ENCODE data around the gene FGF14. TPM values are rescaled to one million over a fixed set of nuclear protein-coding genes. Genes with fewer than 3 reads are reported as not detected.

The FGF14 gene
- total RNA-seq, 1 donor from 2014 or later: not detected

DNA sequence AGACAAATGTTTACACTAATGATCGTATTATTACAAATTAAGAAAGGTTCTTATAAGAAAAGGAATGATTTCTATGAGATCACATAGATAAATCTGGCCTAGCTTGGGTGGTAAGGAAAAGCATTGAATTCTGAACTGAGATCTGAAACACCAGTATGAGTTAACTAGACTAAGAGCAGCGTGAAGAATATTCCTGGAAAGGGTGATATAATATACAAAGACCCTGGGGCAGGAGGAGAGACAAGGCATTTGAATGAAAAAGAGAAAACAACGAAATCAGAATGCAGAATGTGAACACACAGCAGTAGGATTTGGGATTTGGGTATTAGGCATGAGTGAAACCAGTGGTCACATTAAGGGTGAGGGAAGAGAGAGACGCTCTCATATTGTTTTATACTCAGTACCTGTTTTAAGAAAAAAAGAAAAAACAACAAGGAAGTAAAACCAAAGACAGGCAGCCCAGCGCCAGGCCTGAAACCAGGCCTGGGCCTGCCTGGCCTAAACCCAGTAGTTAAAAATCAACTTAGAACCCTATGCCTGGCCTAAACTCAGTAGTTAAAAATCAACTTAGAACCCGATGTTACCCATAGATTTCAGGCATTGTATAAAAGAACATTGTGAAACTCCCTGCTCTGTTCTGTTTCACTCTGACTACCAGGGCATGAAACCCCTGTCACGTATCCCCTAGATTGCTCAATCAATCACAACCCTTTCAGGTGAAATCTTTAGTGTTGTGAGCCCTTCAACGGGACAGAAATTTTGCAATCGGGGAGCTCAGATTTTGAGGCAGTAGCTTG lies 662.3 kb downstream of the FGF14 start:
- TF ChIP-seq, protein P1, sequence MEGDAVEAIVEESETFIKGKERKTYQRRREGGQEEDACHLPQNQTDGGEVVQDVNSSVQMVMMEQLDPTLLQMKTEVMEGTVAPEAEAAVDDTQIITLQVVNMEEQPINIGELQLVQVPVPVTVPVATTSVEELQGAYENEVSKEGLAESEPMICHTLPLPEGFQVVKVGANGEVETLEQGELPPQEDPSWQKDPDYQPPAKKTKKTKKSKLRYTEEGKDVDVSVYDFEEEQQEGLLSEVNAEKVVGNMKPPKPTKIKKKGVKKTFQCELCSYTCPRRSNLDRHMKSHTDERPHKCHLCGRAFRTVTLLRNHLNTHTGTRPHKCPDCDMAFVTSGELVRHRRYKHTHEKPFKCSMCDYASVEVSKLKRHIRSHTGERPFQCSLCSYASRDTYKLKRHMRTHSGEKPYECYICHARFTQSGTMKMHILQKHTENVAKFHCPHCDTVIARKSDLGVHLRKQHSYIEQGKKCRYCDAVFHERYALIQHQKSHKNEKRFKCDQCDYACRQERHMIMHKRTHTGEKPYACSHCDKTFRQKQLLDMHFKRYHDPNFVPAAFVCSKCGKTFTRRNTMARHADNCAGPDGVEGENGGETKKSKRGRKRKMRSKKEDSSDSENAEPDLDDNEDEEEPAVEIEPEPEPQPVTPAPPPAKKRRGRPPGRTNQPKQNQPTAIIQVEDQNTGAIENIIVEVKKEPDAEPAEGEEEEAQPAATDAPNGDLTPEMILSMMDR (IDR thresholded peaks at IDR 0.05): no peak
- POLR2A ChIA-PET: no interaction called here
- CTCF ChIA-PET: no interaction called here
- Mint-ChIP-seq H3K27ac (no peak overlapping the region), H3K4me1 (no peaks in the 10 kb centered on the region), H3K36me3 (ENCODE audit: low read depth) (no peaks in the 10 kb centered on the region), H3K4me3 (no peak overlapping the region), H3K9me3 (no peaks in the 10 kb centered on the region), H3K27me3 (no peaks in the 10 kb centered on the region)
- DNase-seq (no peak), ATAC-seq (ENCODE audit: low read depth) (no peak)
- intact Hi-C loops (cut with micrococcal nuclease): no loop called here

DNA sequence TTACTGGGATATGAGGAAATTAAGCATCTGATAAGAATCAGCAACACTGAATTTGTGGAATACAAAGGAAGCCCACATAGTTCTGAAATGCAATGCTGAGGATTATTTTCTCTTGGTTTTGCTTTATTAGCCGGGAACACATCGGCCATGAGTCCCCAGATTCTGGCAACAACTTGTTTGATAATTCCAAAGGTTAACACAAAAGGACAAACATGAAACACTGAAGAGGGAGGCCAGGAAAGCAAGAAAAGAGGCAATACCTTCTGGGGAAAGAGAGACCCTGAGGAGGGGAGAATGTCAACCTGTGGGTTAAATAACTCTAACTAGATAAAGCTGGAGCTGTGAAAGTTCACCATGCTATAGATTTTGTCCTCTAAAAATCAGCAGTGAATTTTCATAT lies 663.5 kb downstream of the FGF14 start:
- Mint-ChIP-seq H3K27ac (no peak overlapping the region), H3K36me3 (ENCODE audit: low read depth) (no peaks in the 10 kb centered on the region), H3K27me3 (no peaks in the 10 kb centered on the region), H3K4me1 (no peaks in the 10 kb centered on the region), H3K4me3 (no peak overlapping the region), H3K9me3 (no peaks in the 10 kb centered on the region)
- ChIA-PET POLR2A (no interaction called here), CTCF (no interaction called here)
- intact Hi-C loops (cut with micrococcal nuclease): no loop called here
- no peak for DNase-seq
- ATAC-seq (ENCODE audit: low read depth): no peak
- TF ChIP-seq, protein P1 (IDR thresholded peaks at IDR 0.05): no peak

DNA sequence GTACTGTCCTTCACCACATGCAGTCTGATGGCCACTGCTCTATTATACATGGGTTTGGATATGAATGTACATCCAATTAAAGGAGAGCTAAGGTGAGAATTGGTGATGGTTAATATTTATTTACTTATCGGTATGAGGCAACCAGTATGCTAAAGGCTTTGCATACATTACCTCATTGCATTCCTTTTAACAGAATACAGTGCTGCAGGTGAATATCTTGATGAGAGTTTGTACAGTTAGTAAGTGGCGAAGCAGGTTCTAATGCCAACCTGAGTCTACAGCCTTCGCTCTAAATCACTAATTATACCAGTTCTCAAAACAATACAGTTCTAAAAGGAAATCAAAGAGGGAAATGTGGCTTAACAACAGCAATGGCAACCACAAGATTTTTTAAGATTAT lies 665.3 kb downstream of the FGF14 start:
- H3K4me1 Mint-ChIP-seq: no peaks in the 10 kb centered on the region
- intact Hi-C loops (cut with micrococcal nuclease): no loop called here
- H3K27ac Mint-ChIP-seq: no peak overlapping the region

DNA sequence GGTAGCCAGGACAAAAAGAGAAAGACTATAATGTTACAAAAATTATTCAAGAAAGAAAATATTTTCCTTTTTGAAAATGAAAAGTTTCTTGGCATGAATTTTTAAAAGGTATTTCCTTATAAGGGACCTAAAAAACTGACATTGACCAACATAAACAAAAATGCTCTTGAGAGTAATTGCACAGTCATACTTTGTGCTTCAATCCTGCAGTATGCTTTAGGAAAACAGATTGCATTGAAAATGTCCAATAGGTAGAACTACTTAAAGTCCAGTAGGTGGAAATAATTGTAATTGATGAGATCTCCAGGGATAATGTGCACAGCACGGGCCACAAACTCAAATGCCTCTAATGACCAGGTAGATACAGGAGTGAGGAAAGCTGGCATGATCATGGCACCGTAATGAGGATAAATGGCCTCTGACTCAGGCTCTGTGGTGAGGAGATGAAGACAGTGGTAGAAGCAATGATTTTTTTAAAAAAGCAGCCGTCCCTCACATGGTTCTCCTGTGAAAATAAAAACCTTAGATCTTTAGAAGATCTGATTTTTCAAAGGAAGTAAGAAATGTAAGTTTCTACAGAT lies 671.3 kb downstream of the FGF14 start:
- Mint-ChIP-seq H3K27ac (no peak overlapping the region), H3K36me3 (ENCODE audit: low read depth) (no peaks in the 10 kb centered on the region), H3K9me3 (no peaks in the 10 kb centered on the region), H3K4me1 (no peaks in the 10 kb centered on the region), H3K27me3 (no peaks in the 10 kb centered on the region), H3K4me3 (no peak overlapping the region)
- CTCF ChIA-PET: no interaction called here
- intact Hi-C loops (cut with micrococcal nuclease): no loop called here
- ATAC-seq (ENCODE audit: low read depth): no peak
- DNase-seq: no peak
- POLR2A ChIA-PET: no interaction called here
- TF ChIP-seq, protein P1 (IDR thresholded peaks at IDR 0.05): no peak

More for the DNA sequence above, 665.3 kb downstream of the FGF14 start:
- ChIA-PET POLR2A (no interaction called here), CTCF (no interaction called here)
- Mint-ChIP-seq H3K27me3 (no peaks in the 10 kb centered on the region), H3K9me3 (no peaks in the 10 kb centered on the region), H3K36me3 (ENCODE audit: low read depth) (no peaks in the 10 kb centered on the region), H3K4me3 (no peak overlapping the region)
- TF ChIP-seq, protein P1 (IDR thresholded peaks at IDR 0.05): no peak
- DNase-seq: no peak
- no peak for ATAC-seq (ENCODE audit: low read depth)

DNA sequence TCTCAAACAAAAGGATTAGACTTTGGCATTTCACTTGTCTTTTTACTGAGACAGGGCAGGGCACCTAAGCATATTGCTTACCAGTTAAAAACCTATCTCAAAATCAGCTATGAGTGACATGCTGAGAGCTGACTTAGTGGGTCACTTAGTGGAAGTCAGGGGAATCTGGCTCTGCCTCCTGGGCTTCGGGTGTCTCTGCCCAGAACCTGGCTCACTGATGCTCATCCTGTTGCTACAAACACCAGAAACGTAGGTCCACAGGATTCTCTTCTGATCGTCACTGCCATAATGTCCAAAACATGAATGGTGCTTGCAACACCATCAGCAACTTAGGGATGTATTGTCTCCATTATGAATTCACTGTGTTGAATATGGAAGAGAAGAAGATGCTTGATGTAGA lies 673.2 kb downstream of the FGF14 start:
- no peaks in the 10 kb centered on the region for H3K9me3 Mint-ChIP-seq
- no peak overlapping the region for H3K4me3 Mint-ChIP-seq
- DNase-seq: no peak
- intact Hi-C loops (cut with micrococcal nuclease): no loop called here
- no peaks in the 10 kb centered on the region for H3K27me3 Mint-ChIP-seq
- TF ChIP-seq, protein P1 (IDR thresholded peaks at IDR 0.05): no peak
- CTCF ChIA-PET: no interaction called here
- no peaks in the 10 kb centered on the region for H3K4me1 Mint-ChIP-seq
- no peaks in the 10 kb centered on the region for H3K36me3 Mint-ChIP-seq (ENCODE audit: low read depth)
- no peak overlapping the region for H3K27ac Mint-ChIP-seq
- ATAC-seq (ENCODE audit: low read depth): no peak
- POLR2A ChIA-PET: no interaction called here

Data from activated B cell treated with CpG ODN at 0.5 μM for 24 hours (primary cell).